Caco-2 (cell line): ENCODE measurements around the gene NUP62. TPM values are rescaled to one million over a fixed set of nuclear protein-coding genes. Genes with fewer than 3 reads are reported as not detected.
"Not testable (repeated sequence)": the region's sequence is repeated elsewhere in the genome, so short reads cannot be mapped to it uniquely, and the experiment has no call there.

ENCODE experiments used
- BruUV-seq: library from RNA; stranded (reverse); fragments of 400-500 nt; replicated peaks from 2 replicates; lab custom pipeline; 2021; lab: Mats Ljungman, UMichigan
- CTCF ChIA-PET: fragments of 300-600 bp; sonication (Branson Sonifier 250); formaldehyde crosslinking; loops from one replicate; lab custom pipeline; 2022; ENCODE audit warnings: antibody characterized with exemption; lab: Charles Lee
- POLR2A ChIA-PET: fragments of 300-600 bp; sonication (Branson Sonifier 250); formaldehyde crosslinking; loops from one replicate; lab custom pipeline; 2022; ENCODE audit warnings: antibody characterized with exemption; lab: Charles Lee
- DNase-seq, 2 experiments: peaks; one replicate each; pipeline versions ENCODE4 v3.0.0 to v3.0.0-alpha.2; 2020 to 2022
- H3K27me3 ChIP-seq: replicated peaks from 2 replicates; pipeline ENCODE4 v1.6.0; 2011; ENCODE audit warnings: low read length; ENCODE audit not compliant: control insufficient read depth, insufficient read depth
- H3K36me3 ChIP-seq: 2 replicates; pipeline ENCODE4 v1.5.1; 2011; ENCODE audit warnings: low read length; ENCODE audit not compliant: control insufficient read depth, insufficient read depth
- H3K4me1 ChIP-seq: fragments of 250-450 bp; sonication (Bioruptor Pico); 2 replicates; pipeline ENCODE4 v1.5.1; 2020; ENCODE audit warnings: mild to moderate bottlenecking
- H3K4me3 ChIP-seq: 2 replicates; pipeline ENCODE4 v1.5.1; 2011; ENCODE audit warnings: low read depth, mild to moderate bottlenecking, control low read depth, low read length
- H3K9me3 ChIP-seq: fragments of 250-450 bp; sonication (Bioruptor Pico); 2 replicates; pipeline ENCODE4 v1.5.1; 2020; ENCODE audit warnings: mild to moderate bottlenecking, moderate library complexity
- H3K27ac Mint-ChIP-seq: one replicate; pipeline ENCODE4 v1.8.0; 2022; ENCODE audit warnings: mixed read lengths; ENCODE audit not compliant: unreplicated experiment
- H3K27me3 Mint-ChIP-seq: one replicate; pipeline ENCODE4 v1.8.0; 2022; ENCODE audit warnings: mixed read lengths; ENCODE audit not compliant: insufficient read depth, unreplicated experiment
- H3K36me3 Mint-ChIP-seq: one replicate; pipeline ENCODE4 v1.8.0; 2022; ENCODE audit warnings: mild to moderate bottlenecking, mixed read lengths; ENCODE audit not compliant: insufficient read depth, unreplicated experiment
- H3K4me1 Mint-ChIP-seq: one replicate; pipeline ENCODE4 v1.8.0; 2022; ENCODE audit warnings: low read depth, mixed read lengths; ENCODE audit not compliant: unreplicated experiment
- H3K4me3 Mint-ChIP-seq: one replicate; pipeline ENCODE4 v1.8.0; 2022; ENCODE audit warnings: mild to moderate bottlenecking, moderate library complexity, mixed read lengths; ENCODE audit not compliant: unreplicated experiment
- H3K9me3 Mint-ChIP-seq: one replicate; pipeline ENCODE4 v1.8.0; 2022; ENCODE audit warnings: mixed read lengths; ENCODE audit not compliant: unreplicated experiment
- intact Hi-C: fragments of 100-400 bp; cut with micrococcal nuclease; formaldehyde crosslinking; loops from one replicate; pipeline ENCODE4 v1.10.0; 2022; ENCODE audit not compliant: unreplicated experiment
- total RNA-seq: library from RNA; stranded (reverse); gene quantifications from 2 replicates; pipeline ENCODE4 v1.2.3, GENCODE V29; 2022
- TF ChIP-seq, protein P1 (sequence below), 2 experiments: fragments of 200-600 bp in 1 of 2; IDR thresholded peaks; 1 replicate in 1 of 2; 2 replicates in 1 of 2; pipeline versions ENCODE4 v1.5.1 to v1.8.0; 2011 to 2022; ENCODE audit warnings: antibody characterized with exemption in 1 of 2, control low read depth in 1 of 2, inconsistent platforms in 1 of 2, low read depth in 1 of 2, low read length in 1 of 2, mild to moderate bottlenecking in 1 of 2, moderate library complexity in 1 of 2; ENCODE audit not compliant: insufficient read depth in 1 of 2, severe bottlenecking in 1 of 2, unreplicated experiment in 1 of 2

Gene NUP62
- total RNA-seq, 1 experiment from 2014 or later: 116 TPM

DNA sequence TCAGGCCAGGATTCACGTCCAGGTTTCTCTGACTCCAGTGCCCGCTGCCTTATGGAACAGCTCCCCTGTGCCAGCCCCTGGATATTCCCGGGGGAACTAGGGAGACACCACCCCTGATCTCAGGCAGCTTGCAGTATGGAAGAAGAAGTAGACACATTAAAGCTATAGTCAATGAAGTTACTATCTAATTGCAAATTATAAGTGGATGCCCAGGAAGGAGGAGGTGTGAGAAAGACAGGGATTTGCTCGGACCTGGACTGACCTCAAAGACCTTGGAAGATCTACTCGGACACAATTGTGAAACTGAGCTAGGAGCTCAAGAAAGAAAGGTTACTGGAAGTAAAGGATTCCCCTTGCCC, 21.3 kb upstream of the NUP62 start:
- DNase-seq: no peak
- TF ChIP-seq, protein P1, sequence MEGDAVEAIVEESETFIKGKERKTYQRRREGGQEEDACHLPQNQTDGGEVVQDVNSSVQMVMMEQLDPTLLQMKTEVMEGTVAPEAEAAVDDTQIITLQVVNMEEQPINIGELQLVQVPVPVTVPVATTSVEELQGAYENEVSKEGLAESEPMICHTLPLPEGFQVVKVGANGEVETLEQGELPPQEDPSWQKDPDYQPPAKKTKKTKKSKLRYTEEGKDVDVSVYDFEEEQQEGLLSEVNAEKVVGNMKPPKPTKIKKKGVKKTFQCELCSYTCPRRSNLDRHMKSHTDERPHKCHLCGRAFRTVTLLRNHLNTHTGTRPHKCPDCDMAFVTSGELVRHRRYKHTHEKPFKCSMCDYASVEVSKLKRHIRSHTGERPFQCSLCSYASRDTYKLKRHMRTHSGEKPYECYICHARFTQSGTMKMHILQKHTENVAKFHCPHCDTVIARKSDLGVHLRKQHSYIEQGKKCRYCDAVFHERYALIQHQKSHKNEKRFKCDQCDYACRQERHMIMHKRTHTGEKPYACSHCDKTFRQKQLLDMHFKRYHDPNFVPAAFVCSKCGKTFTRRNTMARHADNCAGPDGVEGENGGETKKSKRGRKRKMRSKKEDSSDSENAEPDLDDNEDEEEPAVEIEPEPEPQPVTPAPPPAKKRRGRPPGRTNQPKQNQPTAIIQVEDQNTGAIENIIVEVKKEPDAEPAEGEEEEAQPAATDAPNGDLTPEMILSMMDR (IDR thresholded peaks at IDR 0.05; ENCODE audit: insufficient read depth in 1 of 2, low read depth in 1 of 2, low read length in 1 of 2, severe bottlenecking in 1 of 2, unreplicated experiment in 1 of 2): no peak
- H3K36me3 Mint-ChIP-seq: no peaks in the 10 kb centered on the region
- H3K9me3 Mint-ChIP-seq: no peaks in the 10 kb centered on the region
- Histone ChIP-seq H3K9me3 (no peaks in the 10 kb centered on the region), H3K36me3 (no peaks in the 10 kb centered on the region), H3K27me3 (no peaks in the 10 kb centered on the region), H3K4me1 (0 out of 2 replicates have a peak, but pooled peaks cover 4% of the 10 kb centered on the region), H3K4me3 (no peak overlapping the region)
- no peak overlapping the region for H3K27ac Mint-ChIP-seq
- ChIA-PET POLR2A (no interaction called here), CTCF (no interaction called here)
- no peak overlapping the region for H3K4me3 Mint-ChIP-seq
- H3K4me1 Mint-ChIP-seq: no peaks in the 10 kb centered on the region
- BruUV-seq: no TSS peak
- peaks cover 2% of the 10 kb centered on the region for H3K27me3 Mint-ChIP-seq
- intact Hi-C loops: no loop called here

DNA sequence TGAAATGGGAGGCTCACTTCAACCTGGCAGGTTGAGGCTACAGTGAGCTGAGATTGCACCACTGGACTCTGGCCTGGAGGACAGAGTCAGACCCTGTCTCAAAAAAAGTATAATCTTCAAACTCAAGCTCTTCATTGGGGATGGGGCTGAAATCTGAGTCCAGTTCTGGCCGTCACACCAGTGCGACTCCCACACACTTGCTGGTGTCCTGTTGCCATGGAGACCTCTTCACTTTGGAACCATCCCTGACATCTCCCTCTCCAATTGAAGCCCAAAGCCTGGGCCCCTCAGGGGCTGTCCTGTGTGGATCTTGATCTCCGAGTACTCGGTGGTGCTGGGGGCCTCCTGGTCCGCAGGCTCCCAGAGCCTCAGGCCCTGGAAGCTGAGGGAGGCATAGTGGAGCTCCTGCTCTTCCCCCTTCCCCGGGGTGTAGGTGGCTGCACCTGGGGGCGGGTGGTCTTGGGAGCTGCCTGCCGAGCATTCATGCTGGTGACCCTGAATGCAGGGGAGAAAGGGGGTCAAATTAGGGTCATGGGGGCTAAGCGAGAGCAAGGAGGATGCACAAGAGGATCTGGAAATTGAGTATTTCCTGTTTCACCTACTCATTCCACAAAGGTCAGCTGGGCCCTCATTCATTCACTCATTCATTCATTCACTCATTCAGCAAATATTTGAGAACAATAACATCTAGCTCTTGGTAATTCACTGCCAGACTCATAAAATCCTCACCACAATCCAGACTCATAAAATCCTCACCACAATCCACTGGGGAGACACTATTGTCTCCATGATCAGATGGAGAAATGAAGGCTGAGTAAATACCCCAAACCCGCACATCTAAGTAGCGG, 20.7 kb upstream of the NUP62 start:
- H3K36me3 ChIP-seq: no peaks in the 10 kb centered on the region
- no TSS peak for BruUV-seq
- DNase-seq: no peak
- CTCF ChIA-PET: no interaction called here
- Mint-ChIP-seq H3K27ac (no peak overlapping the region), H3K36me3 (no peaks in the 10 kb centered on the region), H3K9me3 (no peaks in the 10 kb centered on the region), H3K4me1 (no peaks in the 10 kb centered on the region), H3K4me3 (no peak overlapping the region), H3K27me3 (peaks cover 2% of the 10 kb centered on the region)
- no peaks in the 10 kb centered on the region for H3K27me3 ChIP-seq
- POLR2A ChIA-PET: no interaction called here
- intact Hi-C loops: no loop called here
- no peak overlapping the region for H3K4me3 ChIP-seq
- TF ChIP-seq, protein P1 (IDR thresholded peaks at IDR 0.05; ENCODE audit: insufficient read depth in 1 of 2, low read depth in 1 of 2, low read length in 1 of 2, severe bottlenecking in 1 of 2, unreplicated experiment in 1 of 2): no peak
- H3K9me3 ChIP-seq: no peaks in the 10 kb centered on the region
- H3K4me1 ChIP-seq: 0 out of 2 replicates have a peak, but pooled peaks cover 4% of the 10 kb centered on the region

DNA sequence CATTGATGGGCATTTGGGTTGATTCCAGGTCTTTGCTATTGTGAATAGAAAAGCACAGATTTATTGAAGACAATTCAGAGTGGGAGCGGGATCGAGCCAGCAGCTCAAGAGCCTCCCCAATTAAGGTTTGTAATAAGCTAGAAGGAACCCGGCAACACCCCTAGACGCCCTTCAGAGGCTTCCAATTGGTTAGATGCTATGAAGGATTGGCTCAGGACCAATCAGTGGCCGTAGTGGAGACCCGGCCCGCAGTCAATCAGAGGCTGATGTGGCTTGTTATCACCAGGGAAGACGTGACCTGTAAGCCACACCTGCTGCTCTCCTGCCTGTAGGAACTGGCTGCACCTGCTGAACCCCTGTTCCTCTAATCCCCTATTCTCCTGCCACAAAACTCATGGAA, 17.1 kb upstream of the NUP62 start:
- no TSS peak for BruUV-seq
- Histone ChIP-seq H3K27me3 (no peaks in the 10 kb centered on the region), H3K36me3 (no peaks in the 10 kb centered on the region), H3K4me3 (no peak overlapping the region), H3K4me1 (peaks cover 3% of the 10 kb centered on the region; the same call in 1 of the 2 replicates), H3K9me3 (no peaks in the 10 kb centered on the region)
- H3K27me3 Mint-ChIP-seq: peaks cover 2% of the 10 kb centered on the region
- no peak overlapping the region for H3K27ac Mint-ChIP-seq
- no peaks in the 10 kb centered on the region for H3K9me3 Mint-ChIP-seq
- H3K4me3 Mint-ChIP-seq: no peak overlapping the region
- CTCF ChIA-PET: no interaction called here
- intact Hi-C loops: no loop called here
- no peaks in the 10 kb centered on the region for H3K36me3 Mint-ChIP-seq
- TF ChIP-seq, protein P1 (IDR thresholded peaks at IDR 0.05; ENCODE audit: insufficient read depth in 1 of 2, low read depth in 1 of 2, low read length in 1 of 2, severe bottlenecking in 1 of 2, unreplicated experiment in 1 of 2): no peak
- no peak for DNase-seq
- POLR2A ChIA-PET: no interaction called here
- no peaks in the 10 kb centered on the region for H3K4me1 Mint-ChIP-seq

DNA sequence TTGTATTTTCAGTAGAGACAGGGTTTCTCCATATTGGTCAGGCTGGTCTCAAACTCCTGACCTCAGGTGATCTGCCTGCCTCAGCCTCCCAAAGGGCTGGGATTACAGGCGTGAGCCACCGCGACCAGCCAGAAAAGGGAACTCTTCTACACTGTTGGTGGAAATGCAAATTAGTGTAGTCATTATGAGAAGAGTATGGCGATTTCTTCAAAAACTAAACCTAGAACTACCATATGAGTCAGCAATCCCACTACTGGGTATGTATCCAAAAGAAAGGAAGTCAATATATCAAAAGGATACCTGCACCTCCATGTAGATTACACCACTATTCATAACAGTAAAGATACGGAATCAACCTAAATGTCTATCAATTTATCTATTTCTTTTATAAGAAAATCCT, 15.3 kb upstream of the NUP62 start:
- H3K27me3 ChIP-seq, intact Hi-C loops, H3K4me1 Mint-ChIP-seq, H3K36me3 ChIP-seq, H3K9me3 Mint-ChIP-seq, H3K9me3 ChIP-seq, H3K27ac Mint-ChIP-seq, BruUV-seq, POLR2A ChIA-PET, CTCF ChIA-PET, H3K4me3 Mint-ChIP-seq, DNase-seq, H3K27me3 Mint-ChIP-seq, H3K4me3 ChIP-seq, H3K4me1 ChIP-seq, H3K36me3 Mint-ChIP-seq: not testable (repeated sequence)
